Mesothelial cell of epicardium (in vitro differentiated cells): ENCODE measurements around the gene CABCOCO1. TPM values are rescaled to one million over a fixed set of nuclear protein-coding genes. Genes with fewer than 3 reads are reported as not detected.

Experiments
- DNase-seq, 2 experiments: peaks; one replicate each; pipeline ENCODE4 v3.0.0; 2021; ENCODE audit warnings: low spot score in 2 of 2; ENCODE audit not compliant: unreplicated experiment in 2 of 2
- H3K27ac Mint-ChIP-seq: 2 replicates; pipeline ENCODE4 v1.8.0; 2021; ENCODE audit warnings: mixed read lengths
- H3K27me3 Mint-ChIP-seq: 2 replicates; pipeline ENCODE4 v1.8.0; 2021; ENCODE audit warnings: low read depth, mixed read lengths
- H3K36me3 Mint-ChIP-seq: 2 replicates; pipeline ENCODE4 v1.8.0; 2021; ENCODE audit warnings: mixed read lengths
- H3K4me1 Mint-ChIP-seq: 2 replicates; pipeline ENCODE4 v1.8.0; 2021; ENCODE audit warnings: mixed read lengths
- H3K4me3 Mint-ChIP-seq: 2 replicates; pipeline ENCODE4 v1.8.0; 2021; ENCODE audit warnings: mild to moderate bottlenecking, moderate library complexity, mixed read lengths
- H3K9me3 Mint-ChIP-seq: 2 replicates; pipeline ENCODE4 v1.8.0; 2021; ENCODE audit warnings: mixed read lengths
- CTCF ChIP-seq: fragments of 200-600 bp; sonication (generic); IDR thresholded peaks from one replicate; pipeline ENCODE4 v1.5.0; 2021; ENCODE audit warnings: antibody characterized with exemption; ENCODE audit not compliant: unreplicated experiment
- total RNA-seq: library from RNA; stranded (reverse); gene quantifications from 3 replicates; pipeline ENCODE4 v1.2.1, GENCODE V29; 2021

The CABCOCO1 gene
- total RNA-seq, 1 donor from 2014 or later: 2.5 TPM

GRCh38 chr10:61752111-61753011, 89.6 kb downstream of the CABCOCO1 start:
- Mint-ChIP-seq H3K27me3 (no peaks in the 10 kb centered on the region), H3K4me1 (peaks cover 56% of the 10 kb centered on the region), H3K27ac (peak overlapping the region; percentile 76), H3K4me3 (no peak overlapping the region), H3K36me3 (no peaks in the 10 kb centered on the region), H3K9me3 (no peaks in the 10 kb centered on the region)
- no peak for DNase-seq
- TF ChIP-seq CTCF: no peak

GRCh38 chr10:61753453-61753852, 90.7 kb downstream of the CABCOCO1 start:
- H3K4me3 Mint-ChIP-seq: no peak overlapping the region
- no peaks in the 10 kb centered on the region for H3K27me3 Mint-ChIP-seq
- peaks cover 60% of the 10 kb centered on the region for H3K4me1 Mint-ChIP-seq
- no peak for TF ChIP-seq CTCF
- peak overlapping the region; percentile 64 for H3K27ac Mint-ChIP-seq
- no peak for DNase-seq
- no peaks in the 10 kb centered on the region for H3K36me3 Mint-ChIP-seq
- no peaks in the 10 kb centered on the region for H3K9me3 Mint-ChIP-seq

- Mint-ChIP-seq H3K27me3 (no peaks in the 10 kb centered on the region), H3K4me3 (no peak overlapping the region), H3K9me3 (peaks cover 7% of the 10 kb centered on the region), H3K27ac (peak overlapping the region; percentile 14), H3K4me1 (peaks cover 56% of the 10 kb centered on the region), H3K36me3 (no peaks in the 10 kb centered on the region)
- DNase-seq: no peak
- TF ChIP-seq CTCF: no peak
These were observed 92.1 kb downstream of the CABCOCO1 start for GRCh38 chr10:61754587-61755550.

GRCh38 chr10:61757001-61757400, 94.3 kb downstream of the CABCOCO1 start:
- Mint-ChIP-seq H3K36me3 (peaks cover 2% of the 10 kb centered on the region), H3K27ac (no peak overlapping the region), H3K4me1 (peaks cover 56% of the 10 kb centered on the region), H3K9me3 (peaks cover 11% of the 10 kb centered on the region), H3K27me3 (no peaks in the 10 kb centered on the region), H3K4me3 (no peak overlapping the region)
- no peak for DNase-seq
- TF ChIP-seq CTCF: no peak

- H3K36me3 Mint-ChIP-seq: peaks cover 2% of the 10 kb centered on the region
- peaks cover 11% of the 10 kb centered on the region for H3K9me3 Mint-ChIP-seq
- peak overlapping the region; percentile 24 for H3K27ac Mint-ChIP-seq
- no peak for TF ChIP-seq CTCF
- no peak for DNase-seq
- H3K4me3 Mint-ChIP-seq: no peak overlapping the region
- H3K27me3 Mint-ChIP-seq: no peaks in the 10 kb centered on the region
- peaks cover 53% of the 10 kb centered on the region for H3K4me1 Mint-ChIP-seq
These were observed 95.0 kb downstream of the CABCOCO1 start for GRCh38 chr10:61757525-61758397.
